H1 (cell line): Measurements from ENCODE around the gene KCNT1. TPM values are rescaled to one million over a fixed set of nuclear protein-coding genes. Genes with fewer than 3 reads are reported as not detected.

Experiments
- CHD7 ChIP-seq: fragments of 300-600 bp; sonication (generic); IDR thresholded peaks from 2 replicates; pipeline ENCODE4 v1.7.1; 2012; ENCODE audit warnings: low read length, moderate library complexity, mild to moderate bottlenecking, inconsistent platforms; ENCODE audit not compliant: insufficient replicate concordance
- polyA plus RNA-seq, 7 experiments: library from polyadenylated mRNA; depleted of rRNA in 3 of 7; stranded (reverse) in 5 of 7; unstranded in 2 of 7; fragments of >200 nt in 5 of 7; fragments of 200-250 nt in 2 of 7; gene quantifications; 1 replicate in 5 of 7; 2 replicates in 1 of 7; 4 replicates in 1 of 7; pipeline versions ENCODE4 v1.2.1 to v1.2.3, GENCODE V29; 2011 to 2013; ENCODE audit warnings: missing spikeins in 2 of 7, mixed read lengths in 2 of 7
- total RNA-seq: library from RNA; stranded (reverse); fragmentation: NEBNext Ultra II Directional; extraction: Animal tissue kit (Norgen Biotek cat#: 25700); gene quantifications from 2 replicates; pipeline ENCODE4 v1.2.1, GENCODE V29; 2021

Gene KCNT1
- total and polyA plus RNA-seq, 2 of the 8 experiments (the other 6 are each of a cell fraction or from before 2014, with no cell fraction given), result 0.13 to 0.20 TPM

GRCh38 chr9:135793221-135794056 is 91.5 kb downstream of the KCNT1 start (continued):
- no peak for TF ChIP-seq CHD7
